Astrocyte of the spinal cord (primary cell): ENCODE results near the gene BAZ1B.

Experiments
- DNase-seq: peaks from one replicate; pipeline ENCODE4 v3.0.0; 2011; ENCODE audit warnings: low read depth, low spot score
- H3K4me3 ChIP-seq: 2 replicates; pipeline ENCODE4 v1.5.1; 2011; ENCODE audit warnings: low read depth, mild to moderate bottlenecking, low read length, moderate library complexity
- CTCF ChIP-seq: IDR thresholded peaks from 2 replicates; pipeline ENCODE4 v1.5.1; 2012; ENCODE audit warnings: low read depth, mild to moderate bottlenecking, low read length, inconsistent platforms
- in situ Hi-C: cut with HindIII; loops from 2 replicates; pipeline ENCODE4 v1.10.0; 2017; ENCODE audit warnings: low sequenced_read_pairs

The BAZ1B gene

DNA sequence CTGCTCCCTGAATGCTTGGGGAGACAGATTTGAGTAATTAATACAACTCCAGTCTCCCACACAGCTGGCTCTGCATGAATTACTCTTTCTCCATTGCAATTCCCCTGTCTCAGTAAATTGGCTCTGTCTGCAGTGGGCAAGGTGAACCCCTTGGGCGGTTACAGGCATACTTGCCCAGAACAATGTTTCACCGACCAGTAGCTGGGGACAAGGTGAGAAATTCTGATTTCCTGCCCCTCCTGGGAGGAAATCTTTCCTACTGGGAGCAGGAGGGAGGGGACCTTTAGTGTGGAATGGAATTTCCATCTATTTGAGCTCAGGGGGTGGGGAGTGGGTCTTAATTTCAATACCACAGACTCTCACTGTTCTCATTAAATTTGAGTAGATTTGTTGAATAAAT is 130.7 kb downstream of the BAZ1B start:
- TF ChIP-seq CTCF, result no peak
- DNase-seq, result no peak
- no peak overlapping the region for H3K4me3 ChIP-seq
- in situ Hi-C loops, result no loop called here
